NCI-H1930 (cell line): ENCODE results near the gene PAK2.
"Not testable (repeated sequence)": the region's sequence is repeated elsewhere in the genome, so short reads cannot be mapped to it uniquely, and the experiment has no call there.

Experiments
- DNase-seq, 2 experiments: peaks; one replicate each; lab custom pipeline; 2025; lab: John Stamatoyannopoulos, UW

The PAK2 gene

DNA sequence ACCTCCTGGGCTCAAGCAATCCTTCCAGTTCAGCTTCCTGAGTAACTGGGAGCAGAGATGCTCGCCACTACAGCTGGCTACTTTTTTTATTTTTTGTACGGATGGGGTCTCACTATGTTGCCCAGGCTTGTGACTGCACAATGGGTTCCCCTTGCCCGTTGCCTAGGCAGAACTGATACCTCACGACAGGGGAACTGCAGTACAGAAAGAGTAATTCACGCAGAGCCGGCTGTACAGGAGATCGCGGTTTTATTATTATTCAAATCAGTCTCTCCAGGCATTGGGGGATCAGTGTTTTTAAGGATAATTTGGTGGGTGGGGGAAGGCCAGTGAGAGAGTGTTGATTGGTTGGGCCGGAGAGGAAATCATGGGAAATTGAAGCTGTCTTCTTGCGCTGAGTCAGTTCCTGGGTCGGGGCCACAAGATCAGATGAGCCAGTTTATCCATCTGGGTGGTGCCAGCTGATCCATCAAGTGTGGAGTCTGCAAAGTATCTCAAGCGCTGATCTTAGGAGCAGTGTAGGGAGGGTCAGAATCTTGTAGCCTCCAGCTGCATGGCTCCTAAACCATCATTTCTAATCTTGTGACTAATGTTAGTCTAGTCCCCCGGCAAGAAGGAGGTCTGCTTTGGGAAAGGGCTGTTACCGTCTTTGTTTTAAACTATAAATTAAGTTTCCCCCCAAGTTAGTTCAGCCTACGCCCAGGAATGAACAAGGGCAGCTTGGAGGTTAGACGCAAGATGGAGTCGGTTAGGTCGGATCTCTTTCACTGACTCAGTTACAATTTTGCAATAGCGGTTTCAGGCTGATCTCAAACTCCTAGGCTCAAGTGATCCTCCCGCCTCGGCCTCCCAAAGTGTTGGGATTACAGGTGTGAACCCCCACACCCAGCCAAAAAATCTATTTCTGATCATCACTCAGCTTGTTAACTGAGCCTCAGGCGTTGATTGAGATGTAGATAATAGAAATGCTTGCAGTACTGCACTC lies 104.9 kb downstream of the PAK2 start:
- DNase-seq, result not testable (repeated sequence)

DNA sequence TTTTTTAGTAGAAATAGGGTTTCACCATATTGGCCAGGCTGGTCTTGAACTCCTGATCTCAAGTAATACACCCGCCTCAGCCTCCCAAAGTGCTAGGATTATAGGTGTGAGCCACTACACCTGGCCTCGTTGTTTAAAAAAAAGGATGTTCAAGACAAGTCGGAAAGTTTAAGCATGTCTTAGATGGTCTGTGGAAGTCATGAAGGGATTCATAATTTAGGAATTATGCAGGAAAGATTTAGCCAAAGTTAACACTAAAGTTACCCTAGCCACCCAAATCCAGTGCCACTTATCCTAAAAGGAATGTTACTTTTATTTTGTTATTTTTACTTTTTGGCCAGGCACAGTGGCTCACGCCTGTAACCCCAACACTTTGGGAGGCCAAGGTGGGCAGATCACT lies 108.7 kb downstream of the PAK2 start:
- DNase-seq, result not testable (repeated sequence)

DNA sequence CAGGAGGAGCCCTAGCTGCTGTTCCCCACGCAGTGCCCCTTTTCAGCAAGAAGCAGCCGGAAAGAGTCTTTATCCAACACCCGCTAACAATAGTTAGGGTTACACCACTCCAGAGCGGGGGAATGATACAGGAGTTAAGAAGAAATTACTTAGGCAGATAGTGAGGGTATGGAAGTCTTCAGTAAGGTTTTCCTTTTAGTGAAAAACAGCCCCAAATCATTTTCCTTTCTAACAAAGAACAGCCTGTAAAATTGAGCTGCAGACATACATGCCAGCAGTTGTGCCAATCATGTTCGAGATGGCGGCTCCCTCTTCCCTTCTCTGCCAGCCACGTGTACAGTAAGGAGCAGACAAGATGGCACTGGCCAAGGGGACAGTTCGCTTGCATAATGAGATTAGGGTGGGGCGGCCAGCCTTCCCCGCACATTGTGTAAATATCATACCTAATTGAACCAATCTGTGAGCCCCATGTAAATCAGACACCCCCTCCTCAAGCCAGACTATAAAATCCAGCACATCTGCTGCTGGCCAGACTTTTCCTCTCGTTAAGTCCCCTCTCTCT lies 109.6 kb downstream of the PAK2 start:
- DNase-seq, result no peak

DNA sequence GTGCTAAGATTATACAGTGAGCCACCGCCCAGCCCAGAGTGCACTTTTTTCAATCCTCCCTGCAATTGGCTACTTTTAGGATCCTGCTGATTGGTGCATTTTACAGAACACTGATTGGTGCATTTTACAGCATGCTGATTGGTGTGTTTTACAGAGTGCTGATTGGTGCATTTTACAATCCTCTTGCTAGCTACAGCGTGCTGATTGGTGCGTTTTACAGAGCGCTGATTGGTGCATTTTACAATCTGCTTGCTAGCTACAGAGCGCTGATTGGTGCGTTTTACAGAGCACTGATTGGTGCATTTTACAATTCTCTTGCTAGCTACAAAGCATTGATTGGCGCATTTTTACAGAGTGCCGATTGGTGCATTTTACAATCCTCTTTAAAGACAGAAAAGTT lies 123.3 kb downstream of the PAK2 start:
- DNase-seq, result not testable (repeated sequence)

DNA sequence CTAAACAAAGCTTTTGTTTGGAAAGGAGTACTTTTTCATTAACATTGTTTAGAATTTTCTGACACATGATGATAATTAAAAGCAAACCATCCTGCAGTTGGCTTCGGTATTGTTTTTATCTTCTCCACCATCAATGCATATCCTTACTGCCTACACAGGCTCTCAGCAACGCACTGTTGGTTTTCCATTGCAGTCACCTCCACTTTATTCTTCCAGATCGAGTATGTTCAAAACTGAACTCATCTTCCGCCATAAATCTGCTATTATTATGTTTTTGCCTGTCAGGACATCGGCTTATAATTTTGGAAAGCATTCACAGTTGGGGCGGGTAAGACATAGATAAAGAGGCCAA lies 127.5 kb downstream of the PAK2 start:
- DNase-seq, result peak in 1 of 2 experiments; percentile 34

DNA sequence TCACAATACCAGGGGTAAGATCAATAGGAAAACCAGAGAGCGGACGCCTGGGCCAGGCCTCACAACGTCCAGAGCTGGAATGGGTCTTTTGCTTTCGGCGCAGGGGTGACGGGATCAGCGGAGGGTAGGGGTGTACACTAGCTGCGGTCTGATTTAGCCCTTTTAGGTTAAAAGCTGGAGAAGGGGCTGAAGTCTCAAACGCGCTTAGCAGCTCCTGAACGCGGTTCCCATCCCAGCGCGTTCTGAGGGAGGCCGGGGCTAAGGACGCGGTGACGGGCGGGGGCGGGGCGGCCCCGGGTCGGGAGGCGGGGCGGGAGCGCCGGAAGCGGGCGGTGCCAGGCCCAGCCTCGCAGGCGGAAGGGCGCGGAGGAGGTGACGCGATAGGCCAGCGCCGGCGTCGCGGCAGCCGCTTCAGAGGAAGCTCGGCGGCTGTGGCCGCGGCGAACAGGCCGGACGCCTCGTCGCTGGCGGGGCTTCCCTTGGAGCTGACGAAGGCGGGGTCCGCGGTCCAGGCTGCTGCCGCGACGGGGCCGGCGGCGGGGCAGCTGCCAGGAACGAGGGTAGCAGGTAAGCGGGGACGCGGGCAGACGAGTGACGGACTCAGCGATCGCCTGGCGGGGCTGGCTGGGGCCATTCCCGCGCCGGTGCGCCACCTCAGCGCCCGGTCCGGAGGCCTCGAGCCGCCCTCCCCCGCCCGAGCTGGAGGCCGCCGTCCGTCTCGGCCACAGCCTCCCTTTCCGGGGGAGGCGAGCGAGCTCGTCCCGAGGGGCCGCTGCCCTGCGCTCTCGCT lies 128.0 kb downstream of the PAK2 start, which contains the start of gene SENP5:
Gene SENP5 (plus strand): TSS at position 414 of the 790 bp plus-strand sequence. CDS start 17,262 bp downstream, outside the sequence.
- peak; percentile 73 to 85 for DNase-seq

DNA sequence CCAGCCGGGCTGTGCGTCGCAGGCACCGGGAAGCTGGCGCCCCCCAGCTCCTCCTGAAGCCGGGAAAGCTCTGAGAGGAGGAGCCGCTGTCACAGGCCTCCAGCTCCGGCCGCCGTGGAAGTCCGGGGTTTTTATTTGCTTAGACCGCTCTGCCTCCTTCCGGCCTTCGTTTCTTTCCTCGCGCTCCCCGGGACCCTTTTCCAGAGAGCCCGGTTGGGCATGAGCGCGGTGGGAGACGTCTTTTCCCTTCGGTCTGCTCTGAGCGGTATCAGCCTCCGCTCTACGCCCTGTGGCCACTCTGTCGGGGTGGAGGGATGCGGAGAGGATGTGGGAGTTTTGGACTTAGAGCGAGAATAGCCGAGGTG lies 128.6 kb downstream of the PAK2 start:
- peak in 1 of 2 experiments; percentile 16 for DNase-seq

DNA sequence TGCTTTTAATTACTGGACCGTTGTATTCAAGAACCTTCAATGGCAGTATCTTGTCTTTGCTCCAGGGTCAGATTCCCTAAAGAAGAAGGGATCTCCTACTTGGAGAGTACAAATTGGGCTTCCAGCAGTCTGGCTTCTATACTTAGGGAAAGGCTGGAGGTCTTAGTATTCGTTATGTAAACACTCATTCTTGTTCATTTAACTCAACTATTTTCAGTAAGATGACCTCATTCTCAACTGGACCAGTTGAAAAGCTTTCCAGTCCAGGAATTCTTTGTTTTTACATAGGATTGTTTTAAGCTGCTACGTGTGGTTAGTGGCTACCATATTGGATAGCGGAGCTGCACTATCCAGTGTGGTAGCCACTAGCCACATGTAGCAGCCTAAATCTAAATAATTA lies 132.7 kb downstream of the PAK2 start:
- DNase-seq, result no peak

DNA sequence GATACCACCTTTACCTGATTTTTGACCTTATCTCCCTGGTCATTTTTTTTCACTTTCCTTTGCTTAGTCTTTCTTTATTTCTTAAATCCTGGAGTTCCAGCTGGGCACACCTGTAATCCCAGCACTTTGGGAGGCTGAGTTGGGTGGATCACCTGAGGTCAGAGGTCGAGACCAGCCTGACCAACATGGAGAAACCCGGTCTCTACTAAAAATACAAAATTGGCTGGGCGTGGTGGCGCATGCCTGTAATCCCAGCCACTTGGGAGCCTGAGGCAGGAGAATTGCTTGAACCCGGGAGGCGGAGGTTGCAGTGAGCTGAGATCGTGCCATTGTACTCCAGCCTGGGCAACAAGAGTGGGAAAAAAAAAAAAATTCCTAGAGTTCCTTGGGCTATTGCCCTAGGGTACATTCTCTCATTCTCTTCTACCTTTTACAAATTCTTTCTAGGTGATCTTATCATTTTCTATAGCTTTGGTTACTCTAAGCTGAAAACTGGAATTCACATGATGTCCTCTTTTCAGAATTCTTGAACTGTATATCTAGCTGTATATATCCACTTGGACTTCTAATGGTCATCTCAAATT lies 134.9 kb downstream of the PAK2 start:
- not testable (repeated sequence) for DNase-seq

DNA sequence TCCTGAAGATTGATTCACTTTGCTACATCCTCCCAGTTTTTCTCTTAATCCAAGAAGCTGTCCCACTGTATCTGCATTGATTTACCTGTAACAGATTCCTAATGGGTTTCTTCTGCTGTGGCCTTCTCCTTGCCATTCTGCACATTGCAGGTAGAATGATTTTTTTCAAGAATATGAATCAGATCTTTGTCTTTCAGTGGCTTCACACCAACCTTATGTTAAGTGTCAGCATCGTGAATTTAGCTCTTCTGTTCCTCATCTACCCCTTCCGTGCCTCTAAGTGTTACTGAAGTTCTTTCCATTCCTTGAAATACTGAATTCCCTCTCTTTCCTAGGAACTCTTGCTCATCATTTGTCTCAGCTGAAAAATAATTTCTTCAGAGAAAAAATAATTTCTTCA lies 135.6 kb downstream of the PAK2 start:
- no peak for DNase-seq
